PC-9 (cell line): ENCODE measurements around the gene LIPM.

ENCODE experiments used
- CTCF ChIP-seq: fragments of 200-600 bp; sonication (generic); conservative IDR thresholded peaks from 2 replicates; pipeline ENCODE4 v1.6.1; 2017; ENCODE audit warnings: mixed run types, antibody characterized with exemption, mild to moderate bottlenecking, moderate library complexity
- EZH2 ChIP-seq: fragments of 200-600 bp; sonication (generic); IDR thresholded peaks from 2 replicates; pipeline ENCODE4 v1.8.0; 2017; ENCODE audit warnings: antibody characterized with exemption, low read depth

GRCh38 chr10:88803641-88804040, 1.1 kb downstream of the LIPM start:
- TF ChIP-seq CTCF (no peak), EZH2 (no peak)
